Measurements from ENCODE around the gene ZP1. TPM values are rescaled to one million over a fixed set of nuclear protein-coding genes. Genes with fewer than 3 reads are reported as not detected.

ZP1 gene
- total RNA-seq, 2 experiments from 2014 or later, result not detected

DNA sequence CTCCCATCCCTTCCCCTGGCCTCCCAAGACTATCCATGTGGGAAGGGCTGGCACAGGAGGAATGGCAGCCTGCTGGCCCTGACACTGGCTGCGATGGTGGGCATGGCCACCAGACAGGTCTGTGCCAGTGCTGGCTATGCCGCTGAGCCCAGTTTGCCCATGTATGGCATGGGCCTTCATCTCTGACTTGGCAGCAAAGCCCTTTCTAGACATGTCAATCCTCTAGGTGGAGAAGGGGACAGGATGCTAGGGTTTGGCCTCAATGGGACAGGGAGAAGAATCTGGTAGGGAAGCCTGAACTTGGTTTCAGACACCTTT lies 8.8 kb downstream of the ZP1 start:
- intact Hi-C loops (cut with micrococcal nuclease; ENCODE audit: unreplicated experiment), result no loop called here
- Histone ChIP-seq H3K27ac (ENCODE audit: low read depth, low read length, poor library complexity, severe bottlenecking) (no peak overlapping the region), H3K4me1 (ENCODE audit: insufficient read depth, low read length, poor library complexity, severe bottlenecking) (no peaks in the 10 kb centered on the region), H3K9me3 (ENCODE audit: low read length) (no peaks in the 10 kb centered on the region), H3K4me3 (ENCODE audit: low read depth, low read length, poor library complexity, severe bottlenecking) (no peak overlapping the region), H3K36me3 (ENCODE audit: insufficient read depth, low read length) (peaks cover 33% of the 10 kb centered on the region), H2AFZ (ENCODE audit: low read length) (no peak overlapping the region), H4K20me1 (ENCODE audit: insufficient read depth, low read length) (no peaks in the 10 kb centered on the region), H3K79me2 (ENCODE audit: insufficient read depth, low read depth, low read length) (no peaks in the 10 kb centered on the region), H3K4me2 (ENCODE audit: low read length) (no peak overlapping the region), H3K9me2 (ENCODE audit: insufficient read depth, low read length) (no peaks in the 10 kb centered on the region)
- TF ChIP-seq, protein P1, sequence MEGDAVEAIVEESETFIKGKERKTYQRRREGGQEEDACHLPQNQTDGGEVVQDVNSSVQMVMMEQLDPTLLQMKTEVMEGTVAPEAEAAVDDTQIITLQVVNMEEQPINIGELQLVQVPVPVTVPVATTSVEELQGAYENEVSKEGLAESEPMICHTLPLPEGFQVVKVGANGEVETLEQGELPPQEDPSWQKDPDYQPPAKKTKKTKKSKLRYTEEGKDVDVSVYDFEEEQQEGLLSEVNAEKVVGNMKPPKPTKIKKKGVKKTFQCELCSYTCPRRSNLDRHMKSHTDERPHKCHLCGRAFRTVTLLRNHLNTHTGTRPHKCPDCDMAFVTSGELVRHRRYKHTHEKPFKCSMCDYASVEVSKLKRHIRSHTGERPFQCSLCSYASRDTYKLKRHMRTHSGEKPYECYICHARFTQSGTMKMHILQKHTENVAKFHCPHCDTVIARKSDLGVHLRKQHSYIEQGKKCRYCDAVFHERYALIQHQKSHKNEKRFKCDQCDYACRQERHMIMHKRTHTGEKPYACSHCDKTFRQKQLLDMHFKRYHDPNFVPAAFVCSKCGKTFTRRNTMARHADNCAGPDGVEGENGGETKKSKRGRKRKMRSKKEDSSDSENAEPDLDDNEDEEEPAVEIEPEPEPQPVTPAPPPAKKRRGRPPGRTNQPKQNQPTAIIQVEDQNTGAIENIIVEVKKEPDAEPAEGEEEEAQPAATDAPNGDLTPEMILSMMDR (conservative IDR thresholded peaks at IDR 0.05; ENCODE audit: low read length), result no peak
- CTCF ChIA-PET (ENCODE audit: unreplicated experiment), result no interaction called here
- no TSS peak for BruUV-seq (replicated peaks)
- POLR2A ChIA-PET, result interaction anchor here (0.8 to 2.3 kb wide), 2 partner anchors 10 to 12 kb away, joined by 3 to 7 read pairs; no protein-coding TSS in a partner anchor
- no peak for DNase-seq (ENCODE audit: low spot score)

DNA sequence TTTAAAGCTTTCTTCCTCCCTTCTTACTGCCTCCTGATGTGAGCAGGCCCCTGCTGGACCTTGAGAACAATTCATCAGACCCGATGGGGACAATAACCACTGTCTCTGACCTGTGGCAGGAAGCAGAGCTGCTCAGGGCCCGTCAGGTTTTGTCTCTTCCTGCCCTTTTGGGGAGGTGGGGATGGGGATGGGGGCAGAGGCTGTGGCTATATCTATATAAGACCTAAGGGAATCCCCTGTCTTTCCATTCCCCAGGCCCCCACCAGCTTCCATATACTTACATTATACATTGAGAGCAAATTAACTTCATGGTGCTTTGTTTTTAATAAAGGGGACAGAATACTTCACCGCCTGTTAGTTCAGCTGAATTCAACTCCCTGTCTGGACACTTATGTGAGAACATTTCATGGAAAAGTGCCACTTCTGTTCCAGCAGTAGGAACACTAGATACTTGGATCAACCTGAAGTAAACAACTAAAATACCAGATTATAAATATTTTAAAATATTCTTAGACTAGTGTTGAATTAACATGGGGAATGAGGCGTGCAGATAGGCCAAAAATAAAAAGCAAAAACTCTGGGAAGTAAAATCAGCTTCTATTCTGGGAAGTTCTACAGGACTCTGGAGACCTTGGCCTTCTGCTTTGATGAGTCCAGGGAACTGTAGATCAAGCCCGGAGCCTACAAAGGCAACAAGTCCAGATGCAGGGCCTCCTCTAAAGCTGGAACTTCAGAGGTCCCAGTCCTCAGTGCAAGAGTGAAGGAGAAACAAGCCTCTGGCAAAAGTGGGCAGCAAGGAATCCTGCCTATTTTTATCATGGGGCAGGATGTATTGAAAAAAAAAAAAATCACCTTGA lies 11.1 kb downstream of the ZP1 start:
- no peaks in the 10 kb centered on the region for H3K9me2 ChIP-seq (ENCODE audit: insufficient read depth, low read length)
- no peak overlapping the region for H3K4me3 ChIP-seq (ENCODE audit: low read depth, low read length, poor library complexity, severe bottlenecking)
- DNase-seq (ENCODE audit: low spot score), result no peak
- no peaks in the 10 kb centered on the region for H3K79me2 ChIP-seq (ENCODE audit: insufficient read depth, low read depth, low read length)
- H3K9me3 ChIP-seq (ENCODE audit: low read length), result no peaks in the 10 kb centered on the region
- H3K27ac ChIP-seq (ENCODE audit: low read depth, low read length, poor library complexity, severe bottlenecking), result no peak overlapping the region
- H3K36me3 ChIP-seq (ENCODE audit: insufficient read depth, low read length), result peaks cover 34% of the 10 kb centered on the region
- H2AFZ ChIP-seq (ENCODE audit: low read length), result no peak overlapping the region
- no peaks in the 10 kb centered on the region for H4K20me1 ChIP-seq (ENCODE audit: insufficient read depth, low read length)
- POLR2A ChIA-PET, result interaction anchor here (1.2 kb wide), 1 partner anchor 10 kb away, joined by 3 read pairs; no protein-coding TSS in a partner anchor
- CTCF ChIA-PET (ENCODE audit: unreplicated experiment), result no interaction called here
- no peaks in the 10 kb centered on the region for H3K4me1 ChIP-seq (ENCODE audit: insufficient read depth, low read length, poor library complexity, severe bottlenecking)
- no TSS peak for BruUV-seq (replicated peaks)
- intact Hi-C loops (cut with micrococcal nuclease; ENCODE audit: unreplicated experiment), result no loop called here
- TF ChIP-seq EZH2phosphoT487 (IDR thresholded peaks at IDR 0.05; ENCODE audit: borderline replicate concordance, low read depth, low read length), result no peak
- TF ChIP-seq, protein P1 (conservative IDR thresholded peaks at IDR 0.05; ENCODE audit: low read length), result no peak
- H3K4me2 ChIP-seq (ENCODE audit: low read length), result no peak overlapping the region

DNA sequence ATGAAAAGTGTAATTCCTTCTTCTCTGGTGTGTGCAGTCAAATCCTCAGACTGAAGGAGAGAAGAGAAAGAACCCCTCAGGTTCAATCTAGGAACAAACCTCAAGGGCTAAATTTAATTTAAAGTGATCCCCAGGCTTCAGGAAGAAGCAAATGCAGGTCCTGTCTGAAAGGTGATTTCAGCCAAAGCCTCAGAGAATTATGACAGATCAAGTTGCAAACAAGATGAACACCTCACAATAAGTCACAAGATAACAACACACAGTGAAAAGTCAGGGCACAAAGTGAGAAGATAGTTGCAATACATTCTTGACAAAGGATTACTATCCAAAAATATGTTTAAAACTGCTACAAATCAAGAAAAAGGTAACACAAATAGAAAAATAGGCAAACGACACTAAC lies 11.8 kb downstream of the ZP1 start:
- intact Hi-C loops (cut with micrococcal nuclease; ENCODE audit: unreplicated experiment), result no loop called here
- TF ChIP-seq EZH2phosphoT487 (IDR thresholded peaks at IDR 0.05; ENCODE audit: borderline replicate concordance, low read depth, low read length), result no peak
- TF ChIP-seq, protein P1 (conservative IDR thresholded peaks at IDR 0.05; ENCODE audit: low read length), result no peak
- peaks cover 34% of the 10 kb centered on the region for H3K36me3 ChIP-seq (ENCODE audit: insufficient read depth, low read length)

More for the DNA sequence above, 11.8 kb downstream of the ZP1 start:
- Histone ChIP-seq H4K20me1 (ENCODE audit: insufficient read depth, low read length) (no peaks in the 10 kb centered on the region), H3K9me3 (ENCODE audit: low read length) (no peaks in the 10 kb centered on the region), H3K27ac (ENCODE audit: low read depth, low read length, poor library complexity, severe bottlenecking) (no peak overlapping the region), H3K9me2 (ENCODE audit: insufficient read depth, low read length) (no peaks in the 10 kb centered on the region), H3K79me2 (ENCODE audit: insufficient read depth, low read depth, low read length) (no peaks in the 10 kb centered on the region), H3K4me2 (ENCODE audit: low read length) (no peak overlapping the region), H3K4me3 (ENCODE audit: low read depth, low read length, poor library complexity, severe bottlenecking) (no peak overlapping the region), H3K4me1 (ENCODE audit: insufficient read depth, low read length, poor library complexity, severe bottlenecking) (no peaks in the 10 kb centered on the region), H2AFZ (ENCODE audit: low read length) (no peak overlapping the region)
- POLR2A ChIA-PET, result no interaction called here
- DNase-seq (ENCODE audit: low spot score), result no peak
- CTCF ChIA-PET (ENCODE audit: unreplicated experiment), result no interaction called here
- BruUV-seq (replicated peaks), result no TSS peak

Measured in OCI-LY7 (cell line).